Stimulated activated CD4-positive, alpha-beta T cell treated with anti-CD3 and anti-CD28 coated beads, Interleukin-2, amount 100 ng/mL, for 24 hours (primary cell): Measurements from ENCODE around the gene PBOV1.

ENCODE experiments used
- DNase-seq, 2 donors: peaks; one replicate each; pipeline ENCODE4 v3.0.0-alpha.2; 2020

PBOV1 gene

GRCh38 chr6:138204303-138204702 lies 14.0 kb downstream of the PBOV1 start:
- no peak for DNase-seq

GRCh38 chr6:138203315-138203714 lies 15.0 kb downstream of the PBOV1 start:
- no peak for DNase-seq

DNA sequence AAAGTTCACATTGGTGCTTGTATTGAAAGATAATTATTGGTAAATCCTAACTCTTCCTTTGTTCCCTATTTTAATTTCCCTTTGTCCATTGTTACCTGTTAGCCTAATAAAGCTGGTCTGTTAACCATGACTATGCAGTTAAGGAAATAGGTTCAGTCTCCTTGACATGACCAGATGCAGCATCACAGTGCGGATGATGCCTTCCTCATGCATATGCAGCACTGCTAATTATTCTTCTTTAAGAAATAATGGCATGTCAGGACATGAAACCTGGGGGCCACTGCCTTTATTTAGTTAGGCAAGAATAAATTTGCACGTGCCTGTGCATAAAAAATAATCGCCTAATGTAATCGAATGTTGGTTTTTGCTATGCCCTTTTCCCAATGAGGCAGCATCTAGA lies 16.5 kb downstream of the PBOV1 start:
- no peak for DNase-seq

GRCh38 chr6:138198430-138199091 lies 19.7 kb downstream of the PBOV1 start:
- DNase-seq: no peak

- DNase-seq: no peak
Observed at GRCh38 chr6:138197570-138197969, 20.7 kb downstream of the PBOV1 start.

DNA sequence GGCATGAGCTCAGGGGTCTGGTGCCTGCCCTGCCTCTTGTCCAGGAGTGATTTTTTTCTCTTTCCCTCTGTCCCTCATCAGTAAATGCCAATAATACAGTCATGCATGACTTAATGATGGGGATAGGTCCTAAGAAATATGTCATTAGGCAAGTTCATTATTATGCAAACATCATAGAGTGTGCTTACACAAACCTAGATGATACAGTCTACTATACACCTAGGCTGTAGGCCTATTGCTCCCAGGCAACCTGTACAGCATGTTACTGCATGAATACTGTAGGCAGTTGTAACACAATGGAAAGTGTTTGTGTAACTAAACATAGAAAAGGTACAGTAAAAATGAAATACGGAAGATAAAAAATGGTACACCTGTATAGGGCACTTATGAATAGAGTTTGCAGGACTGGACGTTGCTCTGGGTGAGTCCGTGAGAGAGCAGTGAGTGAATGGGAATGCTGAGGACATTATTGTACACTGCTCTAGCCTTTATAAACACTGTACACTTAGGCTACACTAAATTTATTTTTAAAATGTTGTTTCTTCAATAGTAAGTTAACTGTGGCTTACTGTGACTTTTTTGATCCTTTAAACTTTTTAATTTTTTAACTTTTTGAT lies 22.1 kb downstream of the PBOV1 start:
- DNase-seq: no peak

DNA sequence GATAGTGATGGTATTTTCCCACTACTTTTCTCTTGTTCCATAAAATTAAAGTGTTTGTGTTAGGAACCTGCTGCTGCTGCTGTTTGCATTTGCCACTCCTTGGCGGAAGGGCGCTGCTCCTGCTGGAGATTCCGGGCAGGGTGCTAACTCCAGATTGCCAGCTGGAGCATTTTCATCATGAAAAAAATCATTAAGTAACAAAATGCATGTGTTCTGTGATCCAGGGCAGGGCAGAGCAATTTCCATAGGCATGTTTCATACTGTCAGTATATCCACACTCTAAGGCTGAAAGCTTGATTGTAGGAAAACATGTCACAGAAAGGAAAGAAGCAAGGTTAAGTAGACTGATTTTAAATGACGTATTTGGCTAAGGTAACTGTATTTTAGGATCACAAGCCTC lies 24.0 kb downstream of the PBOV1 start:
- DNase-seq: no peak

DNA sequence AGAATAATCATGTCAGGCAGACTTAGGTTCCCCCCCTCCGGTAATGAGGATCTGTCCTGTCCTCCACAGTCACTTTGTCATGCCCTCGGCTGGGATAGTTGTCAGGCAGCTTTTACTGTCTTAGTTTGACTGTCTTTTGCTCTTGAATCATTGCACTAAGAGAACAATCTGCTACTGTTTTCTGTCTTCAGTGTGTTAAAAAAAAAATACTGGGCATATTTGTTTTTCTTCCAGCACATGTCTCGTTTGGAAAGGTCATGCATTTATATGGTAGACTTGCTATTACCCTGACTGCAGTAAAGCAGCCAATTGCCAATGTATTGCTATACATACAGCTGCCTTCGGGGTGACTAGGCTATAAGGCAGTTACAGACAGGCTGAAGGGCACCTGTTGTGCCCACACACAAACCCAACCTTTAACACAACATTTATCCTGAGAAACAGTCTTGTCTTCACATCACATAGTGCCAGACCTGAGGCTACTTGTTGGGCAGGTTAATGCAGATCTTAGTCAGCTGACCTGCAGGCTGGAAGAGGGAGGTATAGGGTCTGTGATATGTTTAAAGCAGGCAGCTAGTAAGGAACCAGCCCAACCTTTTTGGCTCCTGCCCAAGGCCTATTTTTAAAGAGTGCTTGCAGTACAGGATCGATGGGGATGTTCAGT lies 29.9 kb downstream of the PBOV1 start:
- DNase-seq: no peak

DNA sequence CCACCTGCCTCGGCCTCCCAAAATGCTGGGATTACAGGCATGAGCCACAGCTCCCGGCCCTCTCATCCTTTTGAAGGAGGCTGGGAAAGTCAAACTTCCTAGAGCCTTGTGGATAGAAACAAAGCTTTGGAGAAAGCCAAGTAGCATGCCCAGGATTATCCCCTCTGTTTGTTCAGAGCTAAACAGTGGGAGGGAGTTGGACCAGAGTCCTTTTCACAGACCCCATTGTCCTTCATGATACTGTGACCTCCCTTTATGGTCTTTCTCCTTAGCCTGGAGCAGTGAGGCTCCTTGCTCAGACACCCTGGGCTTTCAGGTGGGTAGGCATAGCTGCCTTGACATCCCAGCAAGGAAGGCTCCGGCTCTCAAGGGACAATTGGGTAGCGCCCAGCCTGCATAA lies 31.1 kb downstream of the PBOV1 start:
- DNase-seq: no peak

GRCh38 chr6:138184230-138184629 lies 34.1 kb downstream of the PBOV1 start:
- no peak for DNase-seq

DNA sequence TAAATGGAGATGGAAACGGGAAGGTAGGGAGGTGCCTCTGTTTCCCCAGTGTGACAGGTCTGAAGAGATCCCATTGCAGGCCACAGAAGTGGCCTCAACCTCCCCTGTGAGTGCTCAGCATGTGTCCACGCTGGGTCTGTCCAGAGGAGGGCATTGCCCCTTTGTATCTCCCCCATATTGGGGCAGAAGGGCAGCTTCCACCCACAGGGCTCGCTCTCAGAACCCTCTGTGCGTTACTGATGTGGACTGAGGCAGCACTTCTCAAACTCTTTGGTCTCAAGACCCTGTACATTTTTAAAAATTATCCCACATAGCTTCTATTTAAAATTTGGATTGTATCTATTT lies 34.5 kb downstream of the PBOV1 start:
- DNase-seq: no peak

DNA sequence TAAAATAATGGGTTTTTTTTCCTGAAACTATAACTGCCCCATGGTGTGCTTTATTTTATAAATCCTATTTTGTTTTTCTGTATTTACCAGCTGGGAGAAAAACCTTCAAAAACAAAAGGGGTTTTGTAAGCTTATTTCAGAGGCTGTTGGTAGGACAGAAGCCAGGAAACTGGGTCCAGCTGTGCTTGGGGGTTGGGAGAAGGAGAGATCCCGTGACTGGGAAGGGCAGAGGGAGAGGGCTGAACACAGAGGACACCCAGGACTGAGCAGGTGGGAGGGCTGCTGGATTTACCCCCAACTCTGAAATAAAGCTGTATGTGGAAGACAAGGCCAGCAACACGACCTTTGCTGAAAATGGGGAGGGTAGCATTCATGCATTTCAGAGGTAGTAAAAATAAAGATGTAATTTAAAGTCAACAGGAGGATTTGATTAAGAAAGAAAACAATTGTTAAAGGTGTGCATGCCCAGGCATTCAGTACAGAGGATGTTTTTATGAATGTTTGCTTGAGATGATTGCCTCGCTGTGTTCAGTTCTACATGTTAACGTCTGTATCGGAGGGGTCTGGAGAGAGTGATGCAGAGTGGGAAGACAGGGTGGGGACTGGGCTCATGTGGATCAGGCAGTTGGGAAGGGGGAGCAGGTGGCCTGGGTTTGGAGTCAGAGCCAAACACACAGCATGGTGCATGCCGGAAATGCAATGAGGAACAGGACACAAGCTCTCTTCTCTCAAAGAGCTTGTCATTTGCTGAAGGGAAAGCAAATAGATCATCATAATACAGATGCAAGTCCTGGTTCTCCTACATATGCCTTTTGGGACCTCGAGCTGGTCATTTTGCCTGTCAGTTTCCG lies 35.1 kb downstream of the PBOV1 start:
- DNase-seq: no peak

DNA sequence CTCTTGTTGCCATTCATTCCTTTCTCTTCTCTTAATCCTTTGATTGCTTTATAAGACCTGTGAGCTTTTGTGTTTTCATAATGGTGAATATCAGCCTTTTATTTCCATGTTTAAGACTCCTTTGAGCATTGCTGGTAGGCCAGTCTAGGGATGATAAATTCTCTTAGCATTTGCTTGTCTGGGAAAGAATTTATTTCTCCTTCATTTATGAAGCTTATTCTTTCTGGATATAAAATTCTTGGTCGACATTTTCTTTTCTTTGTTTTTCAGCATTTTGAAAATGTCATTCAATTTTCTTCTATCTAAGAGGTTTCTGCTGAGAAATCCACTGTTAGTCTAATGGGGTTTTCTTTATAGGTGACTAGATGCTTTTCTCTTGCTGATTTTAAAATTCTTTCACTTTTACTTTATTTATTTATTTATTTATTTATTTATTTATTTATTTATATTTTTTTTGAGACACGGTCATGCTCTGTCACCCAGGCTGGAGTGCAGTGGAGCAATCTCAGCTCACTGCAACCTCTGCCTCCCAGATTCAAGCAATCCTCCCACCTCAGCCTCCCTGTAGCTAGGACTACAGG lies 41.5 kb downstream of the PBOV1 start:
- DNase-seq: no peak

DNA sequence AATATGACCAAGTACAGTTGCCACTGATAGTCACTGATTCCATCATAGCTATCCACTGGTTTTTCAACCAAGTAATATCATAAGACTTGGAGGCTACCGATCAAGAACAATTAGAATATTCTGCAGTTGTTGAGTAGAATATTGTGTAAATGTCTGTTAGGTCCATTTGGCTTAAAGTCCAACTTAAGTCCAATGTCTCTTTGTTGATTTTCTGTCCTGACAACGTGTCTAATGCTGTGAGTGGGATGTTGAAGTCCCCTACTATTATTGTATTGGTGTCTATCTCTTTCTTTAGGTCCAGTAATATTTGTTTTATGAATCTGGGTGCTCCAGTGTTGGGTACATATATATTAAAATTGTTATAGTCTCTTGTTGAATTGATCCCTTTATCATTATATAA lies 42.7 kb downstream of the PBOV1 start:
- DNase-seq: no peak
